GM20000 (cell line): ENCODE results near the gene SERPINA10.
"Not testable (repeated sequence)": the region's sequence is repeated elsewhere in the genome, so short reads cannot be mapped to it uniquely, and the experiment has no call there.

Source experiments
- DNase-seq: peaks from one replicate; pipeline ENCODE4 v3.0.0; 2012; ENCODE audit warnings: low spot score
- CTCF ChIP-seq: IDR thresholded peaks from 2 replicates; pipeline ENCODE4 v1.5.1; 2012; ENCODE audit warnings: mild to moderate bottlenecking, control low read depth; ENCODE audit errors: extremely low read depth, missing control alignments

The SERPINA10 gene

GRCh38 chr14:94282991-94283723 is 9.9 kb downstream of the SERPINA10 start:
- no peak for TF ChIP-seq CTCF
- no peak for DNase-seq

DNA sequence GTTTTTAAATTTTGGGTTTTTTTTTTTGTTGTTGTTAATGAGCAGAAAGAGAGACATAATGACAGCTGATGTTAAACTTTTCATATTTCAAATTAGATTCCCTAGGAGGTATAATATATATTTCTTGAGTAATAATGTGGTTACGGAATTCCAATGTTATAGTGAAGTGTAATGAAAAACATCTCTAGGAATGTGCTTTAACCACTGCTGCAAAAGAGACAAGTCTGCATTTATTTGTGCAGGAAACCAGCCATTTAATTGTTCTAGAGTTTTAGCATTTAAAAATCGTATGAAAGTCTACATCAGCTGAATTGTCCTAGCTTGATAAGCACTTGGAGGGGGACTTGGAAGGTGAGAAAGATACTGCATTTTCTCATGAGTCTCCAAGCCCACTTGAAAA is 14.3 kb downstream of the SERPINA10 start:
- no peak for TF ChIP-seq CTCF
- DNase-seq, result no peak

- not testable (repeated sequence) for DNase-seq
Observed at GRCh38 chr14:94276898-94277561, 16.0 kb downstream of the SERPINA10 start.

DNA sequence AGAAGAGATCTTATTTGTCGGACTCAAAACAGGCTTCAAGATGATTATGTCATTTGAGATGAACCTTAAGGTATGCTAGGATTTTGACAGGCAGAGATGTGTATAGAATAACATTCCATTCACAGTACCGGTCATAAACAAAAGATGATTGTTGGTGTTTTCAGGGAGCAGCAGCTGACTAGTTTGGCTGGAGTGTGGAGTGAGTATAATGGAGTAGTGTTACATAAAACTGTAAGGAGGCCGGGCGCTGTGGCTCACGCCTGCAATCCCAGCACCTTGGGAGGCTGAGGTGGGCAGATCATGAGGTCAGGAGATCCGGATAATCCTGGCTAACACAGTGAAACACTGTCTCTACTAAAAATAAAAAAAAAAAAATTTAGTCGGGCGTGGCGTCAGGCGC is 23.9 kb downstream of the SERPINA10 start:
- no peak for DNase-seq
- no peak for TF ChIP-seq CTCF

GRCh38 chr14:94268582-94268981 is 24.5 kb downstream of the SERPINA10 start:
- not testable (repeated sequence) for DNase-seq

DNA sequence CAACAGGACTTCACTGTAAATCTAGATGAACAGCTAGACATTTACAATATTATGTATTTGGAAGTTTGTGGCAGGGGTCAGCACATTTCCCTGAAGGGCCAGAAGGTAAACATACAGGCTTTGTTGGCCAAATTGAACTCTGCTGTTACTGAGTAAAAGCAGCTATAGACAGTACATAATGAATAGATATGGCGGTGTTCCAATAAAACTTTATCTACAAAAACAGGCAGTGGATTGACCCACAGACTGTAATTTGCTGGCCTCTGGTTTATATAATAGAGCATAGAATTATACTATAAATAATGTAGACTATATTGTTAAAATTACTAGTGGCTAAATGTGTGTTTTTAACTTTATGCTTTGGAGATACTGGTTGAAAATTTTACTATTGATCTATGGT is 25.7 kb downstream of the SERPINA10 start:
- TF ChIP-seq CTCF, result no peak
- DNase-seq, result no peak

- DNase-seq, result not testable (repeated sequence)
Observed at GRCh38 chr14:94264195-94264594, 28.9 kb downstream of the SERPINA10 start.

- DNase-seq, result no peak
- no peak for TF ChIP-seq CTCF
Observed at GRCh38 chr14:94244182-94244581, 48.9 kb downstream of the SERPINA10 start.

DNA sequence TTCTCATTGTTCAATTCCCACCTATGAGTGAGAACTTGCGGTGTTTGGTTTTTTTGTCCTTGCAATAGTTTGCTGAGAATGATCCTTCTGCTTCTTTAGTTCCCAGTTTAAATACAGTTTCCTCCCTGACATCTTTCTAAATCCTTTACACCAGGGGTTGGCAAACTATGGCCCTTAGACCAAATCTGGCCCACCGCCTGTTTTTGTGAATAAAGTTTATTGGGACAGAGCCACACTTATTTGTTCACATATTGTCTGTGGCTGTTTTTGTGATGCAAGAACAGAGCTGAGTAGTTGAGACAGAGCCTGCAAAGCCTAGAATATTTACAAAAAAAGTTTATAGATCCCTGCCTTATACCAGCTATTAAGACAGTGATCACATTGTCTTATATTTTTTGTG is 53.7 kb downstream of the SERPINA10 start:
- no peak for DNase-seq
- no peak for TF ChIP-seq CTCF
